Measurements from ENCODE around the gene CALM3.

Gene CALM3

GRCh38 chr19:46637224-46637623 lies 36.1 kb downstream of the CALM3 start:
- no peak for TF ChIP-seq FOXP2 (optimal IDR thresholded peaks at IDR 0.05; ENCODE audit: borderline replicate concordance, extremely low read depth, extremely low read length, insufficient read depth)
- TF ChIP-seq POLR2AphosphoS5 (IDR thresholded peaks at IDR 0.05; ENCODE audit: low read depth, low read length), result no peak
- no peak for TF ChIP-seq REST (IDR thresholded peaks at IDR 0.05; ENCODE audit: insufficient read depth in 1 of 2, low read depth in 2 of 2, low read length in 2 of 2)
- TF ChIP-seq SIN3A (IDR thresholded peaks at IDR 0.05; ENCODE audit: borderline replicate concordance, insufficient read depth, low read length), result no peak
- TF ChIP-seq TAF1 (IDR thresholded peaks at IDR 0.05; ENCODE audit: borderline replicate concordance, insufficient read depth, low read length), result no peak

GRCh38 chr19:46639358-46640182 lies 38.4 kb downstream of the CALM3 start:
- TF ChIP-seq POLR2AphosphoS5 (IDR thresholded peaks at IDR 0.05; ENCODE audit: low read depth, low read length), result peak; percentile 66
- TF ChIP-seq REST (IDR thresholded peaks at IDR 0.05; ENCODE audit: insufficient read depth in 1 of 2, low read depth in 2 of 2, low read length in 2 of 2), result peak; percentile 22 to 31; a peak in 1 of 4 replicates
- 0 out of 2 replicates have a peak, but pooled peaks have one; percentile 36 for TF ChIP-seq TAF1 (IDR thresholded peaks at IDR 0.05; ENCODE audit: borderline replicate concordance, insufficient read depth, low read length)
- peak; percentile 95 for TF ChIP-seq FOXP2 (optimal IDR thresholded peaks at IDR 0.05; ENCODE audit: borderline replicate concordance, extremely low read depth, extremely low read length, insufficient read depth)
- TF ChIP-seq SIN3A (IDR thresholded peaks at IDR 0.05; ENCODE audit: borderline replicate concordance, insufficient read depth, low read length), result no peak

DNA sequence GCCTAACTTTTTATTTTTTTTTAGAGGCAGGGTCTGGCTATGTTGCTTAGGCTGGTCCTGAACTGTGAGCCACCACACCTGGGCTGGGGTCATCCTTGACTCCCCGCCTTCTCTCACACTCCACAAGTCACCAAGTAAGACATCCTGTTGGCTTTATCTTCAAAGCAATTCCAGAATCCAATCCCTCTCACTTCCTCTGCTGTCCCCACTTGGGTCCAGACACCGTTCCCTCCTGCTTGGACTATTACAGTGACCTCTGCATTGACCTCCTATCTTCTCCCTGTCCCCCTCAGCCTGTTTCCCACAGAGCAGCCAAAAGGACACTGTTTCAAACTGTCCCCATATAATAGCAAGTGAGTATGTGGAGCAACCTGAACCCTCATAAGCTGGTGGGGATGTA lies 39.5 kb downstream of the CALM3 start:
- TF ChIP-seq SIN3A (IDR thresholded peaks at IDR 0.05; ENCODE audit: borderline replicate concordance, insufficient read depth, low read length) (no peak), REST (IDR thresholded peaks at IDR 0.05; ENCODE audit: insufficient read depth in 1 of 2, low read depth in 2 of 2, low read length in 2 of 2) (no peak), POLR2AphosphoS5 (IDR thresholded peaks at IDR 0.05; ENCODE audit: low read depth, low read length) (no peak), FOXP2 (optimal IDR thresholded peaks at IDR 0.05; ENCODE audit: borderline replicate concordance, extremely low read depth, extremely low read length, insufficient read depth) (no peak), TAF1 (IDR thresholded peaks at IDR 0.05; ENCODE audit: borderline replicate concordance, insufficient read depth, low read length) (no peak)

- TF ChIP-seq TAF1 (IDR thresholded peaks at IDR 0.05; ENCODE audit: borderline replicate concordance, insufficient read depth, low read length) (no peak), POLR2AphosphoS5 (IDR thresholded peaks at IDR 0.05; ENCODE audit: low read depth, low read length) (no peak), REST (IDR thresholded peaks at IDR 0.05; ENCODE audit: insufficient read depth in 1 of 2, low read depth in 2 of 2, low read length in 2 of 2) (no peak), FOXP2 (optimal IDR thresholded peaks at IDR 0.05; ENCODE audit: borderline replicate concordance, extremely low read depth, extremely low read length, insufficient read depth) (no peak), SIN3A (IDR thresholded peaks at IDR 0.05; ENCODE audit: borderline replicate concordance, insufficient read depth, low read length) (no peak)
Measured at GRCh38 chr19:46644720-46645119, 43.6 kb downstream of the CALM3 start.

All from PFSK-1 (cell line).